ENCODE measurements around the gene SLC39A11. TPM values are rescaled to one million over a fixed set of nuclear protein-coding genes. Genes with fewer than 3 reads are reported as not detected.

Gene SLC39A11
- total and polyA plus RNA-seq, 2 of the 13 experiments (the other 11 are each of a cell fraction or from before 2014, with no cell fraction given): 17.2 to 31.5 TPM

DNA sequence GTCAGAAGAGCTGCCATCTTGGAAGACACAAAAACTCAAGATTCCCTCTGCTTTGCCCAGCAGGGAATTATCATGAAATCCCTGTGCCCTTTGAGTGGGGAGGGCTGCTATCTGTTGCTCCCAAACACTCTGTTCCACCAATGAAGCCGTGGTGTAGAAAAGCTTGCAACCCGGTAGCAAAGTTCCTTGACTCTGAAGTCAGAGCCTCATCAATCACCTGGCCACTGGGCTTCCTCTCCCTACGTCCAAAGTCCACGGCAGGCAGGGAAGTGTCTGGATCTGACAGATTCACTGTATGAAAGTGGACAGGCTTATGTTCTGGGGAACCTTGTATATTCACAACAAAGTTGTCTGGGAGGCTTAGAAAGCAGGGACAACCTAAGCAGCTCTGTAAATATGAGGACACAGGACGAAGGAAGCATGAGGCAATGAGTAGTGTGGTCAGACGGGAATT lies 343.3 kb downstream of the SLC39A11 start:
- ATAC-seq: peak; percentile 92
- 5% methylated on average over 6 of the region's 6 CpGs for WGBS (ENCODE audit: low lambda C conversion rate)
- intact Hi-C loops (cut with micrococcal nuclease; ENCODE audit: unreplicated experiment): no loop called here
- no peak for TF ChIP-seq ZNF83 (CRISPR knock-in tag; IDR thresholded peaks at IDR 0.05; ENCODE audit: borderline replicate concordance)
- TF ChIP-seq PPARG (CRISPR knock-in tag; conservative IDR thresholded peaks at IDR 0.05): no peak
- TF ChIP-seq, protein P1, sequence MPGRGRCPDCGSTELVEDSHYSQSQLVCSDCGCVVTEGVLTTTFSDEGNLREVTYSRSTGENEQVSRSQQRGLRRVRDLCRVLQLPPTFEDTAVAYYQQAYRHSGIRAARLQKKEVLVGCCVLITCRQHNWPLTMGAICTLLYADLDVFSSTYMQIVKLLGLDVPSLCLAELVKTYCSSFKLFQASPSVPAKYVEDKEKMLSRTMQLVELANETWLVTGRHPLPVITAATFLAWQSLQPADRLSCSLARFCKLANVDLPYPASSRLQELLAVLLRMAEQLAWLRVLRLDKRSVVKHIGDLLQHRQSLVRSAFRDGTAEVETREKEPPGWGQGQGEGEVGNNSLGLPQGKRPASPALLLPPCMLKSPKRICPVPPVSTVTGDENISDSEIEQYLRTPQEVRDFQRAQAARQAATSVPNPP (CRISPR knock-in tag; IDR thresholded peaks at IDR 0.05): no peak
- no peak for TF ChIP-seq MAFG (CRISPR knock-in tag; IDR thresholded peaks at IDR 0.05)
- no peak for TF ChIP-seq TEAD2 (CRISPR knock-in tag; IDR thresholded peaks at IDR 0.05)
- no peak for TF ChIP-seq LCORL (IDR thresholded peaks at IDR 0.05)
- peak; percentile 57 for TF ChIP-seq LCORL (CRISPR knock-in tag; IDR thresholded peaks at IDR 0.05)
- TF ChIP-seq, protein P2, sequence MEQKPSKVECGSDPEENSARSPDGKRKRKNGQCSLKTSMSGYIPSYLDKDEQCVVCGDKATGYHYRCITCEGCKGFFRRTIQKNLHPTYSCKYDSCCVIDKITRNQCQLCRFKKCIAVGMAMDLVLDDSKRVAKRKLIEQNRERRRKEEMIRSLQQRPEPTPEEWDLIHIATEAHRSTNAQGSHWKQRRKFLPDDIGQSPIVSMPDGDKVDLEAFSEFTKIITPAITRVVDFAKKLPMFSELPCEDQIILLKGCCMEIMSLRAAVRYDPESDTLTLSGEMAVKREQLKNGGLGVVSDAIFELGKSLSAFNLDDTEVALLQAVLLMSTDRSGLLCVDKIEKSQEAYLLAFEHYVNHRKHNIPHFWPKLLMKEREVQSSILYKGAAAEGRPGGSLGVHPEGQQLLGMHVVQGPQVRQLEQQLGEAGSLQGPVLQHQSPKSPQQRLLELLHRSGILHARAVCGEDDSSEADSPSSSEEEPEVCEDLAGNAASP (CRISPR knock-in tag; IDR thresholded peaks at IDR 0.05; ENCODE audit: borderline replicate concordance): no peak
- no peak for TF ChIP-seq ZKSCAN1 (IDR thresholded peaks at IDR 0.05; ENCODE audit: low read length)
- no peak for TF ChIP-seq PHB2 (IDR thresholded peaks at IDR 0.05; ENCODE audit: partially characterized antibody)
- TF ChIP-seq JUND (CRISPR knock-in tag; IDR thresholded peaks at IDR 0.05): no peak
- TF ChIP-seq, protein P3, sequence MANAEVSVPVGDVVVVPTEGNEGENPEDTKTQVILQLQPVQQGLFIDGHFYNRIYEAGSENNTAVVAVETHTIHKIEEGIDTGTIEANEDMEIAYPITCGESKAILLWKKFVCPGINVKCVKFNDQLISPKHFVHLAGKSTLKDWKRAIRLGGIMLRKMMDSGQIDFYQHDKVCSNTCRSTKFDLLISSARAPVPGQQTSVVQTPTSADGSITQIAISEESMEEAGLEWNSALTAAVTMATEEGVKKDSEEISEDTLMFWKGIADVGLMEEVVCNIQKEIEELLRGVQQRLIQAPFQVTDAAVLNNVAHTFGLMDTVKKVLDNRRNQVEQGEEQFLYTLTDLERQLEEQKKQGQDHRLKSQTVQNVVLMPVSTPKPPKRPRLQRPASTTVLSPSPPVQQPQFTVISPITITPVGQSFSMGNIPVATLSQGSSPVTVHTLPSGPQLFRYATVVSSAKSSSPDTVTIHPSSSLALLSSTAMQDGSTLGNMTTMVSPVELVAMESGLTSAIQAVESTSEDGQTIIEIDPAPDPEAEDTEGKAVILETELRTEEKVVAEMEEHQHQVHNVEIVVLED (CRISPR knock-in tag; IDR thresholded peaks at IDR 0.05; ENCODE audit: borderline replicate concordance): no peak
- TF ChIP-seq RARA (CRISPR knock-in tag; IDR thresholded peaks at IDR 0.05): 0 out of 2 replicates have a peak, but pooled peaks have one; percentile 20
- no peak for TF ChIP-seq ZNF10 (CRISPR knock-in tag; IDR thresholded peaks at IDR 0.05; ENCODE audit: borderline replicate concordance, low read depth)
- TF ChIP-seq SIN3B (IDR thresholded peaks at IDR 0.05; ENCODE audit: low read length): no peak
- no peak for TF ChIP-seq MTF2 (CRISPR knock-in tag; IDR thresholded peaks at IDR 0.05; ENCODE audit: borderline replicate concordance)
- no peak for TF ChIP-seq RAD51 (IDR thresholded peaks at IDR 0.05; ENCODE audit: borderline replicate concordance)
- no peak for TF ChIP-seq AGO1 (IDR thresholded peaks at IDR 0.05; ENCODE audit: low read depth, low read length, poor library complexity, severe bottlenecking)
- TF ChIP-seq SKI (IDR thresholded peaks at IDR 0.05; ENCODE audit: partially characterized antibody): peak; percentile 15
- TF ChIP-seq NR3C1 (CRISPR knock-in tag; IDR thresholded peaks at IDR 0.05): no peak
- TF ChIP-seq ZNF275 (CRISPR knock-in tag; IDR thresholded peaks at IDR 0.05; ENCODE audit: borderline replicate concordance): no peak

More for the DNA sequence above, 343.3 kb downstream of the SLC39A11 start:
- Histone ChIP-seq H2AFZ (ENCODE audit: low read length) (no peak overlapping the region), H3K4me2 (ENCODE audit: low read depth, low read length) (peak overlapping the region; percentile 53), H3K4me3 (replicated peaks in 1 of 3; ENCODE audit: insufficient read depth in 1 of 3, low read depth in 2 of 3, low read length in 3 of 3) (peak overlapping the region in 1 of 3 experiments; percentile 24; a peak in 2 of 6 replicates), H3K79me2 (ENCODE audit: insufficient read depth, low read length) (no peaks in the 10 kb centered on the region), H3K36me3 (replicated peaks in 1 of 2; ENCODE audit: control insufficient read depth in 1 of 2, insufficient read depth in 2 of 2, low read length in 2 of 2) (no peaks in the 10 kb centered on the region), H3K4me1 (ENCODE audit: insufficient read depth, low read length) (peaks cover 19% of the 10 kb centered on the region), H4K20me1 (ENCODE audit: insufficient read depth, low read length) (no peaks in the 10 kb centered on the region), H3K9ac (ENCODE audit: insufficient read depth, low read depth, low read length) (no peak overlapping the region), H3K27me3 (ENCODE audit: control insufficient read depth in 1 of 2, insufficient read depth in 2 of 2, low read length in 2 of 2) (no peaks in the 10 kb centered on the region), H3K27ac (ENCODE audit: extremely low read length, insufficient read depth, low read length) (peak overlapping the region; percentile 19), H3K9me3 (ENCODE audit: low read length) (no peaks in the 10 kb centered on the region)
- no TSS peak for BruUV-seq (replicated peaks)
- in situ Hi-C loops (cut with HindIII; ENCODE audit: extremely low pct_ligation_motif_present, low pct_unique_long_range_greater_than_20kb): no loop called here
- POLR2A ChIA-PET: no interaction called here
- peak; percentile 85 for DNase-seq (ENCODE audit: low spot score)
- peak; percentile 90 for FAIRE-seq
- CTCF ChIA-PET (ENCODE audit: low intra/inter-chr PET ratio, low total read pairs): no interaction called here

Measured in HepG2 (cell line).